GM12878 (cell line): ENCODE results near the gene SYPL1. TPM values are rescaled to one million over a fixed set of nuclear protein-coding genes. Genes with fewer than 3 reads are reported as not detected.

Source experiments
- ATF2 ChIP-seq: IDR thresholded peaks from 2 replicates; pipeline ENCODE4 v1.6.1; 2012; ENCODE audit warnings: low read length, inconsistent platforms
- ATF7 ChIP-seq: fragments of 450-650 bp; IDR thresholded peaks from 2 replicates; pipeline ENCODE4 v1.6.1; 2016; ENCODE audit warnings: low read depth, mild to moderate bottlenecking
- BCL3 ChIP-seq: IDR thresholded peaks from 2 replicates; pipeline ENCODE4 v1.6.1; 2011; ENCODE audit warnings: borderline replicate concordance, low read depth, mild to moderate bottlenecking, moderate library complexity, low read length; ENCODE audit not compliant: insufficient read depth, poor library complexity, severe bottlenecking
- ETV6 ChIP-seq, 2 experiments: fragments of 450-650 bp in 1 of 2; IDR thresholded peaks in 1 of 2; conservative IDR thresholded peaks in 1 of 2; 2 replicates each; pipeline ENCODE4 v1.6.1; 2014; ENCODE audit warnings: antibody characterized with exemption in 1 of 2, borderline replicate concordance in 1 of 2, low read depth in 1 of 2, mild to moderate bottlenecking in 1 of 2, moderate library complexity in 1 of 2
- GATAD2B ChIP-seq: fragments of 450-650 bp; conservative IDR thresholded peaks from 2 replicates; pipeline ENCODE4 v1.6.1; 2017; ENCODE audit warnings: low read depth, mild to moderate bottlenecking, moderate library complexity
- IRF3 ChIP-seq: fragments of 450-650 bp; IDR thresholded peaks from 2 replicates; pipeline ENCODE4 v1.6.1; 2014; ENCODE audit warnings: mild to moderate bottlenecking
- MXI1 ChIP-seq: fragments of 150-350 bp; IDR thresholded peaks from 2 replicates; pipeline ENCODE4 v1.6.1; 2011; ENCODE audit warnings: low read depth, mild to moderate bottlenecking, inconsistent platforms, low read length, improper control_type of control experiment
- PAX5 ChIP-seq: IDR thresholded peaks from 2 replicates; pipeline ENCODE4 v1.6.1; 2011; ENCODE audit warnings: low read depth, low read length, borderline replicate concordance
- RB1 ChIP-seq: fragments of 450-650 bp; formaldehyde crosslinking; IDR thresholded peaks from 2 replicates; pipeline ENCODE4 v1.6.1; 2017; ENCODE audit warnings: mild to moderate bottlenecking, borderline replicate concordance
- RELA ChIP-seq: fragments of 450-650 bp; IDR thresholded peaks from 2 replicates; pipeline ENCODE4 v1.8.0; 2014; ENCODE audit warnings: borderline replicate concordance; ENCODE audit not compliant: partially characterized antibody
- RELB ChIP-seq: fragments of 450-650 bp; IDR thresholded peaks from 2 replicates; pipeline ENCODE4 v1.6.1; 2017; ENCODE audit warnings: low read depth, mild to moderate bottlenecking, moderate library complexity
- REST ChIP-seq: IDR thresholded peaks from 2 replicates; pipeline ENCODE4 v1.6.1; 2012; ENCODE audit warnings: mild to moderate bottlenecking, low read depth, low read length
- ZNF217 ChIP-seq: fragments of 450-650 bp; IDR thresholded peaks from 2 replicates; pipeline ENCODE4 v1.6.1; 2017; ENCODE audit warnings: antibody characterized with exemption, mild to moderate bottlenecking
- ZNF592 ChIP-seq: fragments of 450-650 bp; IDR thresholded peaks from 2 replicates; pipeline ENCODE4 v1.6.1; 2017; ENCODE audit warnings: mild to moderate bottlenecking, moderate library complexity
- polyA plus RNA-seq, 11 experiments: library from polyadenylated mRNA; depleted of rRNA in 4 of 11; unstranded in 6 of 11; stranded (reverse) in 5 of 11; fragments of >200 nt; fragmentation: Nextera tagmentation in 4 of 11; fragmentation: Illumina TruSeq in 1 of 11; extraction: Ambion mirVana in 4 of 11; extraction: Trizol in 1 of 11; gene quantifications; 1 replicate in 1 of 11; 2 replicates in 10 of 11; pipeline versions ENCODE4 v1.2.1 to v1.2.3, GENCODE V29; 2011 to 2016; ENCODE audit warnings: inconsistent platforms in 2 of 11, missing spikeins in 2 of 11, low read depth in 1 of 11
- total RNA-seq, 4 experiments: library from RNA; depleted of rRNA in 3 of 4; stranded (reverse); fragments of >200 nt in 3 of 4; fragmentation: Illumina TruSeq in 1 of 4; extraction: Trizol in 1 of 4; gene quantifications; 2 replicates each; pipeline versions ENCODE4 v1.2.1 to v1.2.3, GENCODE V29; 2013 to 2021

The SYPL1 gene
- total and polyA plus RNA-seq, 10 of the 15 experiments (the other 5 are each of a cell fraction or from before 2014, with no cell fraction given) = 34.5 to 177 (median 87.3) TPM

- TF ChIP-seq ZNF592 (no peak), PAX5 (0 out of 2 replicates have a peak, but pooled peaks have one; percentile 28), IRF3 (no peak), ETV6 (conservative IDR thresholded peaks at IDR 0.05 in 1 of 2, IDR thresholded peaks at IDR 0.05 in 1 of 2; ENCODE audit: borderline replicate concordance in 1 of 2, low read depth in 1 of 2) (peak in 1 of 2 experiments; percentile 59; a peak in 1 of 4 replicates), GATAD2B (peak; percentile 99), BCL3 (peak; percentile 54), RELB (peak; percentile 93), ATF2 (no peak; the same call in 1 of the 2 replicates), RELA (peak; percentile 76), REST (no peak), RB1 (peak; percentile 95), ATF7 (peak; percentile 31; the same call in 1 of the 2 replicates), MXI1 (no peak), ZNF217 (peak; percentile 82)
Observed at GRCh38 chr7:106111655-106112117, 426 bp downstream of the SYPL1 start (continued).
